GM10266 (cell line): ENCODE measurements around the gene ALKBH1.

Source experiments
- DNase-seq: peaks from one replicate; pipeline ENCODE4 v3.0.0; 2012; ENCODE audit errors: extremely low spot score
- TF ChIP-seq, protein P1 (sequence below): IDR thresholded peaks from 2 replicates; pipeline ENCODE4 v1.5.1; 2012; ENCODE audit warnings: mild to moderate bottlenecking, low read depth; ENCODE audit not compliant: control insufficient read depth, insufficient read depth; ENCODE audit errors: missing control alignments

The ALKBH1 gene

DNA sequence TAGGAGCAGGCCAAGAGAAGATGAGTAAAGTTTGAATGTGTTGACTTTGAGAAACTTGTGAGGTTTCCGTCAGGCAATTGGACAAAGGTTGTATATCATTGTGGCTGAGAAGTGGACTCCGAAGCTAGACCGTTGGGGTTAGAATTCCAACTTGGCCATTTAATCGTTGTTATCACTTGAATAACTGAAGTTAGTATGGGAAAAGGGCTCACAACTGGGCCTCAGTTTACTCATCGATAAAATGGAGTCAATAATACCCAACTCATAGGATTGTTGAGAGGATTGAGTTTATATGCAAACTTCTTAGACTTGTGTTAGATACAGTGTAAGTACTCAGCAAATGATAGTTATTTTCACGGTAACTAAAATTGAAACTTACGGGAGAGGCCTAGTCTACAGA, 926 bp upstream of the ALKBH1 start:
- DNase-seq: no peak
- TF ChIP-seq, protein P1, sequence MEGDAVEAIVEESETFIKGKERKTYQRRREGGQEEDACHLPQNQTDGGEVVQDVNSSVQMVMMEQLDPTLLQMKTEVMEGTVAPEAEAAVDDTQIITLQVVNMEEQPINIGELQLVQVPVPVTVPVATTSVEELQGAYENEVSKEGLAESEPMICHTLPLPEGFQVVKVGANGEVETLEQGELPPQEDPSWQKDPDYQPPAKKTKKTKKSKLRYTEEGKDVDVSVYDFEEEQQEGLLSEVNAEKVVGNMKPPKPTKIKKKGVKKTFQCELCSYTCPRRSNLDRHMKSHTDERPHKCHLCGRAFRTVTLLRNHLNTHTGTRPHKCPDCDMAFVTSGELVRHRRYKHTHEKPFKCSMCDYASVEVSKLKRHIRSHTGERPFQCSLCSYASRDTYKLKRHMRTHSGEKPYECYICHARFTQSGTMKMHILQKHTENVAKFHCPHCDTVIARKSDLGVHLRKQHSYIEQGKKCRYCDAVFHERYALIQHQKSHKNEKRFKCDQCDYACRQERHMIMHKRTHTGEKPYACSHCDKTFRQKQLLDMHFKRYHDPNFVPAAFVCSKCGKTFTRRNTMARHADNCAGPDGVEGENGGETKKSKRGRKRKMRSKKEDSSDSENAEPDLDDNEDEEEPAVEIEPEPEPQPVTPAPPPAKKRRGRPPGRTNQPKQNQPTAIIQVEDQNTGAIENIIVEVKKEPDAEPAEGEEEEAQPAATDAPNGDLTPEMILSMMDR: no peak

DNA sequence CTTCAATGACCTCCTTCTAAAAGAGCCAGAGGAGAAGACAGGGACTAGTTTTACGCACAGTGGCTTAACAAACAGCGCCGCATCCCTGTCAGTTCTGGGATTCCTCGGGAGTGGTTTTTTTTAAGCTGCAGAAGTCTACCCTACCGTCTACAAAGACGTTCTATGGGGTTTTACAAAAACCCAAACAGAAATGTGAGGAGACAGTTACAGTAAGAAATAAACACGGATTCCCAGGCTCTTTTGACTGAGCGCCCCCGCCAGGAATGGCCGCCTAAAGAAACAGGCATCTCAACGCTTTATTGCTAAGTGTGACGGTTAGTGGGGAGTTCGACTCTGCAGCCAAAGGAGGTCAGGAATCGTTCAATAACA, 484 bp downstream of the ALKBH1 start:
- TF ChIP-seq, protein P1: peak; percentile 15
- peak; percentile 24 for DNase-seq

DNA sequence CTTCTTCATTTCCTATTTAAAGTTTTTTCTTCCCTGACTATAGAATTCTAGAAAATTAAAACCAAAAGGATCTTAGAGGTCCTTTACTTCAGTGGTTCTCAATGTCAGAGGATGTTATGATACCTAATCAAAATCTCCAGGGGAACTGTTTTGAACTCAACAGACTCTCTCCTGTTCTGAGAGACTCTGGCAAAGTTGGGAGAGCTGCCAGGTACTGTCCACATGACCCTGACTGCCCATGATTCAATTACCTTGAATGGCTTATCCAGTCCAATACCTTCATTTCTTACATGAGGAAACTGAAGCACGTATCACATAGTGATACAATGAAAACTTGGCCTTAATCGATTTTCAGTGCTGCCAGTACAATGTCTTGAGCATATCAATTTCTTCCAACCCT, 16.6 kb downstream of the ALKBH1 start:
- no peak for DNase-seq
- TF ChIP-seq, protein P1: no peak

DNA sequence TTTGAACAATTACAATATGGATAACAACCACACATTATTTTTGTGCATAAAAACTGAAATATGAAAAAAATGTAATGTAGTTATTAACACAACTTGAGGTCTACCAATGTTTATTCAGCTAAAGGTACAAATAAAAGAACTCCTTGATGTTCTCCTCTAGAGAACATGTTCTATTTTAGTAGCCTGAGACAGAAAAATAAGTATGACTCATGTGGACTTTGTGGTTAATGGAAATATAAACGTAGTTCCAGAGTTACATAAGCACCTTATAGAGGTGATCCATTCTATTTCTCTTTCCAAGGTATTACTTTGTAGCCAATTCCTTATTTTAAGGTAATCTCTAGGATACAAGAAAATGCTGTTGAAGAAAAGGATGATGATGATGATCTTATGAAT, 25.7 kb downstream of the ALKBH1 start:
- DNase-seq: no peak
- TF ChIP-seq, protein P1: no peak

DNA sequence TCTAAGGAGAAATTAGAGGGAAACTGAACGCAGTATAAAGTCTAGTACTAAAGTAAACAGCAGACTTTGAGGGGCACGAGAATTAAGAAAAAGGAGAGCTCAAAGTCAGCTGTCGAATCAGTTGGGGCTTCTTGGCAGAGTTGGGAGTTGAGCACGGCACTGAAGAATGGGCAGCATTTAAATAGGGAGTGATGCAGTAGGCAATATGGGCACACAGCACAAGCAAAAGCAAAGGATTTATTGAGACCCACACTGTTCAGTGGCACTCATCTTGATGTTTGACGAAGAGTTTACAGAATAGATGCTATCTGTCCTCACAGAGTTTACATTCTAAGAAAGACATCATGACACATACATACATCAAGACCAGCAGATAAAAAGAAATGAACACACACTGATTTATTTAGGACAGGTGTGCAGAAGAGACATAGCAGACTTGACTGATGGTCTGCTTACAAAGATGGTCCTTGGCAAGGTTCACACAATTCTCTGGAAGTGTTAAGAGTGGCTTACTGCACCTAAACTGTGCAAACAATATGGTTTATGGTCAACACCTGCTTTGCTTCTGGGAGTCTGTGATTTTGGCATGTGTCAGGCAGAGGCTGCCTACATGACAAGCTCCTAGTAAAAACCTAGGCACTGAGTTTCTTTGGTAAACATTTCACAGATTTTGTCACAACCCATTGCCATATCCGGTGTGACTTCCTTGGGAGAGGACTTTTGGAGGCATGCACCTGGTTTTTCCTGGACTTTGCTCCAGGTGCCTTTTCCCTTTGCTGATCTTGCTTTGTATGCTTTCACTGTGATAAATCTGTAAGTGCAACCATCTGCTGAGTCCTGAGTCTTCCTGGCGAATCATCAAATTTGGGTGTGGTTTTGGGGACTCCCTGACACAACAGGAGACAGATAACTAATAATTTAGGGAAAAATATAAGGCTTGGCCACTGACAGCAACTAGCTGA, 26.3 kb downstream of the ALKBH1 start:
- TF ChIP-seq, protein P1: no peak
- DNase-seq: no peak

DNA sequence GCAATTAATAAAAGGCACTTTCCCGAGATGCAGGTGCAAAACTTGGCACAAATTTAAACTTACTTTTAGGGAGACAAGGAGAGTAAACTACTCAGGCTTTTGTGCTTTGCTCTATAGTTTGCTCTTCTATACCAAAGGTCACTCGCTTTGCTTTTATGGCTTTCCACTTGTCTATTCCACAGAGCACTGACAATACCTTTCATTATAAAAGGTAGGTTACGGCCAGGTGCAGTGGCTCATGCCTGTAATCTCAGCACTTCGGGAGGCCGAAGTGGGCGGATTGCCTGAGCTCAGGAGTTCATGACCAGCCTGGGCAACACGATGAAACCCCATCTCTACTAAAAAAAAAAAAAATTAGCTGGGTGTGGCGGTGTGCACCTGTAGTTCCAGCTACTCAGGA, 32.9 kb downstream of the ALKBH1 start:
- DNase-seq: no peak
- TF ChIP-seq, protein P1: no peak

DNA sequence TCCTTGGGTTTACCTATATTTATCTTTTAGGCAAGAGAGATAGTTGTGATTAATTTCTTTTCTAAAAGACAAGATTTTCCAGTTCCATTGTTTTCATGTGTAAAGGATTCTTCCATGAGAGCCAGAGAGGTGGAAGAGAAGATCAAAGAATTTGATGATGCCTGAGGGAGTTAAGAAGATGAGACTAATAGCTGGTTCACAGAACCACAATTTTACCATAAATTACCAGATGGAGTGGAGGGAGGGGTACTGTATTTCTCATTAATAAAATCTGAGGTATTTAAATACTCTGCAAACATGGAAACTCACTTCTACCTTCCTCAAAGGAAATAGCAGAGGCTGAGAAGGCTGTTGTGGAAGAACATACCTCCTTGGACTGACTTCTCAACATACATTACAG, 34.6 kb downstream of the ALKBH1 start:
- DNase-seq: no peak
- TF ChIP-seq, protein P1: no peak
